Neuronal stem cell (in vitro differentiated cells): ENCODE results near the gene RGS4.
"Not testable (repeated sequence)": the region's sequence is repeated elsewhere in the genome, so short reads cannot be mapped to it uniquely, and the experiment has no call there.

Experiments
- DNase-seq: peaks from one replicate; pipeline ENCODE4 v3.0.0-alpha.2; 2013; ENCODE audit warnings: low spot score
- H2AFZ ChIP-seq: one replicate; pipeline ENCODE4 v1.6.1; 2013; ENCODE audit warnings: mild to moderate bottlenecking, low read length, inconsistent platforms
- H2AK5ac ChIP-seq: 2 replicates; pipeline ENCODE4 v1.6.1; 2013; ENCODE audit warnings: low read depth, mild to moderate bottlenecking, inconsistent platforms, low read length, moderate library complexity, mixed read lengths
- H2BK120ac ChIP-seq: 2 replicates; pipeline ENCODE4 v1.6.1; 2013; ENCODE audit warnings: low read depth, mild to moderate bottlenecking, inconsistent platforms, low read length, moderate library complexity, mixed read lengths
- H2BK12ac ChIP-seq: one replicate; pipeline ENCODE4 v1.6.1; 2013; ENCODE audit warnings: low read length, inconsistent platforms
- H2BK15ac ChIP-seq: 2 replicates; pipeline ENCODE4 v1.6.1; 2013; ENCODE audit warnings: mild to moderate bottlenecking, low read length, inconsistent platforms, mixed read lengths
- H2BK5ac ChIP-seq: one replicate; pipeline ENCODE4 v1.6.1; 2013; ENCODE audit warnings: inconsistent platforms, mild to moderate bottlenecking, low read length, moderate library complexity
- H3K14ac ChIP-seq: one replicate; pipeline ENCODE4 v1.6.1; 2013; ENCODE audit warnings: low read length, inconsistent platforms
- H3K18ac ChIP-seq: 2 replicates; pipeline ENCODE4 v1.6.1; 2013; ENCODE audit warnings: low read length, inconsistent platforms
- H3K23ac ChIP-seq: 2 replicates; pipeline ENCODE4 v1.6.1; 2013; ENCODE audit warnings: low read depth, mild to moderate bottlenecking, mixed read lengths, low read length, inconsistent platforms; ENCODE audit not compliant: poor library complexity
- H3K27ac ChIP-seq: replicated peaks from 3 replicates; pipeline ENCODE4 v1.5.1; 2013; ENCODE audit warnings: low read length, inconsistent platforms
- H3K27me3 ChIP-seq, 3 experiments: 2 replicates each; pipeline ENCODE4 v1.6.1; 2013; ENCODE audit warnings: low read length in 3 of 3, mild to moderate bottlenecking in 2 of 3, inconsistent platforms in 1 of 3, low read depth in 1 of 3, mixed read lengths in 1 of 3, moderate library complexity in 1 of 3; ENCODE audit not compliant: control insufficient read depth in 3 of 3, insufficient read depth in 3 of 3
- H3K36me3 ChIP-seq, 2 donors: replicated peaks in 1 of 2; 2 replicates each; pipeline ENCODE4 v1.6.1; 2013; ENCODE audit warnings: low read length in 2 of 2; ENCODE audit not compliant: control insufficient read depth in 2 of 2, insufficient read depth in 2 of 2
- H3K4ac ChIP-seq: 2 replicates; pipeline ENCODE4 v1.6.1; 2013; ENCODE audit warnings: inconsistent platforms, mild to moderate bottlenecking, low read length, moderate library complexity
- H3K4me1 ChIP-seq, 2 donors: 1 replicate in 1 of 2; 2 replicates in 1 of 2; pipeline ENCODE4 v1.6.1; 2013; ENCODE audit warnings: low read length in 2 of 2, low read depth in 1 of 2; ENCODE audit not compliant: control insufficient read depth in 2 of 2, insufficient read depth in 1 of 2
- H3K4me2 ChIP-seq: one replicate; pipeline ENCODE4 v1.6.1; 2013; ENCODE audit warnings: mild to moderate bottlenecking, low read length, inconsistent platforms; ENCODE audit not compliant: insufficient read depth, poor library complexity, severe bottlenecking
- H3K4me3 ChIP-seq, 2 donors: 2 replicates each; pipeline ENCODE4 v1.5.1; 2013; ENCODE audit warnings: low read length in 2 of 2, mild to moderate bottlenecking in 2 of 2, inconsistent platforms in 1 of 2, moderate library complexity in 1 of 2
- H3K79me1 ChIP-seq: one replicate; pipeline ENCODE4 v1.6.1; 2013; ENCODE audit warnings: low read depth, mild to moderate bottlenecking, inconsistent platforms, low read length, moderate library complexity
- H3K9ac ChIP-seq: one replicate; pipeline ENCODE4 v1.6.1; 2013; ENCODE audit warnings: mild to moderate bottlenecking, low read depth, low read length, inconsistent platforms; ENCODE audit not compliant: poor library complexity
- H3K9me3 ChIP-seq, 2 donors: replicated peaks in 1 of 2; 2 replicates each; pipeline versions ENCODE3 to v1.6.1; 2013; ENCODE audit warnings: low read length in 2 of 2, mild to moderate bottlenecking in 2 of 2, inconsistent platforms in 1 of 2, low read depth in 1 of 2, mixed read lengths in 1 of 2, moderate library complexity in 1 of 2; ENCODE audit not compliant: control insufficient read depth in 2 of 2, insufficient read depth in 1 of 2
- H4K8ac ChIP-seq: one replicate; pipeline ENCODE4 v1.6.1; 2013; ENCODE audit warnings: low read depth, mild to moderate bottlenecking, inconsistent platforms, low read length, moderate library complexity
- H4K91ac ChIP-seq: one replicate; pipeline ENCODE4 v1.6.1; 2013; ENCODE audit warnings: low read length, low read depth, mild to moderate bottlenecking, inconsistent platforms; ENCODE audit not compliant: poor library complexity
- WGBS, 2 donors: extraction: QIAGEN DNeasy Blood & Tissue Kit; methylation state at CpG; one replicate each; pipeline ENCODE4 v1.1.7; 2013; ENCODE audit warnings: missing lambda C conversion rate in 2 of 2, mixed read lengths in 1 of 2; ENCODE audit not compliant: insufficient read length in 2 of 2, insufficient replicate concordance in 1 of 2; ENCODE audit errors: extremely low coverage in 2 of 2; 5-methylcytosine and 5-hydroxymethylcytosine counted together

RGS4 gene

DNA sequence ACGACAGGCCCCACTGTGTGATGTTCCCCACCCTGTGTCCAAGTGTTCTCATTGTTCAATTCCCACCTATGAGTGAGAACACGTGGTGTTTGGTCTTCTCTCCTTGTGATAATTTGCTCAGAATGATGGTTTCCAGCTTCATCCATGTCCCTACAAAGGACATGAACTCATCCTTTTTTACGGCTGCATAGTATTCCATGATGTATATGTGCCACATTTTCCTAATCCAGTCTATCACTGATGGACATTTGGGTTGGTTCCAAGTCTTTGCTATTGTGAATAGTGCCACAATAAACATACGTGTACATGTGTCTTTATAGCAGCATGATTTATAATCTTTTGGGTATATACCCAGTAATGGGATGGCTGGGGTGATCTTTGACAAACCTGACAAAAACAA lies 20.0 kb downstream of the RGS4 start:
- not testable (repeated sequence) for H3K9ac ChIP-seq, H4K91ac ChIP-seq, H3K4ac ChIP-seq, H2BK5ac ChIP-seq, H3K27me3 ChIP-seq, H3K4me2 ChIP-seq, H4K8ac ChIP-seq, H3K79me1 ChIP-seq, H3K4me3 ChIP-seq, H2AK5ac ChIP-seq, H3K27ac ChIP-seq, H3K23ac ChIP-seq, H3K4me1 ChIP-seq, H2AFZ ChIP-seq, H2BK12ac ChIP-seq, H3K18ac ChIP-seq, DNase-seq, H3K36me3 ChIP-seq, H3K14ac ChIP-seq, H3K9me3 ChIP-seq, H2BK120ac ChIP-seq, H2BK15ac ChIP-seq
- no CpG with 5 or more reads among the region's 4 CpGs for WGBS, 2 donors

DNA sequence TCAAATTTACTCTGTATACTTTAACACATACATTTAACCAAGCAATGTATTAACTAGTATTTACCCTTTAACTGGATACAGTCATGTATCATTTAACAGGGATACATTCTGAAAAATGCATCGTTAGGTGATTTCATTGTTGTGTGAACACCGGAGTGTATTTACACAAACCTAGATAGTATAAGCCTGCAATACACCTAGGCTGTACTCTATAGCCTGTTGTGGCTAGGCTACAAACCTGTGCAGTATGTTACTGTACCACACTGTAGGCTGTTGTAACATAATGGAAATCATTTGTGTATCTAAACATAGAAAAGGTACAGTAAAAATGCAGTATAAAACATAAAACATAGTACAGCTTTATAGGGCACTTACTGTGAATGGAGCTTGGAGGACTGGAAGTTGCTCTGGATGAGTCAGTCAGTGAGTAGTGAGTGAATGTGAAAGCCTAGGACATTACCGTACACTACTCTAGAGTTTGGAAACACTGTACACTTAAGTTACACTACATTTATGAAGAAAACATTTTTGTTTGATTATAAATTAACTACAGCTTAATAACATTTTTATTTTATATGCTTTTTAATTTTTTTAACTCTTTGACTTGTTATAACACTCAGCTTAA lies 21.3 kb downstream of the RGS4 start:
- Histone ChIP-seq H3K23ac (no peak overlapping the region), H2BK5ac (no peak overlapping the region), H3K36me3 (no peaks in the 10 kb centered on the region), H3K4me1 (no peaks in the 10 kb centered on the region), H2AFZ (no peak overlapping the region), H3K9ac (no peak overlapping the region), H3K79me1 (no peaks in the 10 kb centered on the region), H3K27me3 (no peaks in the 10 kb centered on the region), H3K4ac (no peak overlapping the region), H3K4me3 (no peak overlapping the region), H2BK120ac (no peak overlapping the region), H4K8ac (no peak overlapping the region), H3K27ac (no peak overlapping the region), H2AK5ac (no peak overlapping the region), H3K14ac (no peak overlapping the region), H2BK15ac (no peak overlapping the region), H3K9me3 (no peaks in the 10 kb centered on the region), H3K18ac (no peak overlapping the region), H4K91ac (no peak overlapping the region), H2BK12ac (no peak overlapping the region), H3K4me2 (no peak overlapping the region)
- no CpG with 5 or more reads among the region's 3 CpGs for WGBS, 2 donors
- no peak for DNase-seq

DNA sequence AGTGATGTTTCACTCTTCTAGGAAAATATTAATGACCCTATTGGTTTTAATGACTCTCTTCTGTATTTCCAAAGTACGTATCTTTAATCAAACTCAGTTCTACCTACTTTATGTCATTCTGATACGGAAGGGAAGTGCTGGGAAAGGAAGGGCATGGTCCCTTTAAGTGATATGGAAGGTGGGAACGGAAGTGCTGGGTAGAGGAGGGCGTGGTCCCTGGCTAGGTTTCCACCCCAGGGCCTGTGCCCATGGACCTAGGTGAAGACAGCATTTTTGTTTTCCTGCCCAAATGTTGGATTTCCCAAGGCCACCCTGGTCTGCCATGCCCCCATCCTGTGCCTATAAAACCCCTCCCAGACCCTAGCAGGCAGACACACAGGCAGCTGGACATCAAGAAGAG lies 24.0 kb downstream of the RGS4 start:
- Histone ChIP-seq H3K14ac (no peak overlapping the region), H3K9me3 (no peaks in the 10 kb centered on the region), H2BK12ac (no peak overlapping the region), H3K23ac (no peak overlapping the region), H2BK5ac (no peak overlapping the region), H3K79me1 (no peaks in the 10 kb centered on the region), H3K4me1 (no peaks in the 10 kb centered on the region), H3K27ac (no peak overlapping the region), H4K91ac (no peak overlapping the region), H2BK15ac (no peak overlapping the region), H3K4ac (no peak overlapping the region), H2AFZ (no peak overlapping the region), H4K8ac (no peak overlapping the region), H3K4me3 (no peak overlapping the region), H3K36me3 (no peaks in the 10 kb centered on the region), H2BK120ac (no peak overlapping the region), H3K4me2 (no peak overlapping the region), H3K9ac (no peak overlapping the region), H3K27me3 (no peaks in the 10 kb centered on the region), H3K18ac (no peak overlapping the region), H2AK5ac (no peak overlapping the region)
- WGBS, 2 donors = no CpG with 5 or more reads among the region's 4 CpGs
- no peak for DNase-seq

DNA sequence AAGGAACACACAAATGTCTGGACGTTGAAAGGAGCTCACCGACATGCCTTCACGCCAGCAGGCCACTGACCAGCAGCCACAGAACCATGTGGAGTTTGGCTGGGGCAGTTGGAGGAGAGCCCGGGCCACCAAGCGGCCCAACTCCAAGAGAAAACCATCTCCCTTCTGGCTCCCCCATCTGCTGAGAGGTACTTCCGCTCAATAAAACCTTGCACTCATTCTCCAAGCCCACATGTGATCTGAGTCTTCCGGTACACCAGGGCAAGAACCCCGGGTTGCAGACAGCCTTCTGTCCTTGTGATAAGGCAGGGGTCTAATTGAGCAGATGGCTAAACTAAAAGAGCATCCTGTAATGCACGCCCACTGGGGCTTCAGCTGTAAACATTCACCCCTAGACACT lies 24.4 kb downstream of the RGS4 start:
- Histone ChIP-seq H3K27me3 (no peaks in the 10 kb centered on the region), H2AK5ac (no peak overlapping the region), H3K9ac (no peak overlapping the region), H3K4me2 (no peak overlapping the region), H3K18ac (no peak overlapping the region), H2BK15ac (no peak overlapping the region), H3K9me3 (no peaks in the 10 kb centered on the region), H3K4ac (no peak overlapping the region), H4K8ac (no peak overlapping the region), H3K4me1 (no peaks in the 10 kb centered on the region), H3K4me3 (no peak overlapping the region), H4K91ac (no peak overlapping the region), H3K79me1 (no peaks in the 10 kb centered on the region), H2AFZ (no peak overlapping the region), H2BK5ac (no peak overlapping the region), H3K23ac (no peak overlapping the region), H2BK12ac (no peak overlapping the region), H3K27ac (no peak overlapping the region), H2BK120ac (no peak overlapping the region), H3K36me3 (no peaks in the 10 kb centered on the region), H3K14ac (no peak overlapping the region)
- no peak for DNase-seq
- no CpG with 5 or more reads among the region's 9 CpGs for WGBS, 2 donors
